B cell (primary cell): ENCODE data around the gene JAML.

Source experiments
- CTCF ChIP-seq: fragments of 200-600 bp; IDR thresholded peaks from one replicate; pipeline ENCODE4 v1.8.0; 2022; ENCODE audit warnings: antibody characterized with exemption, mild to moderate bottlenecking
- EZH2 ChIP-seq: IDR thresholded peaks from 2 replicates; pipeline ENCODE4 v1.6.1; 2012; ENCODE audit warnings: borderline replicate concordance, low read depth, mild to moderate bottlenecking, moderate library complexity, low read length; ENCODE audit not compliant: insufficient read depth, poor library complexity, severe bottlenecking

GRCh38 chr11:118169300-118170140, 55.3 kb downstream of the JAML start:
- no peak for TF ChIP-seq EZH2
- TF ChIP-seq CTCF: no peak
